Neural progenitor cell (in vitro differentiated cells): ENCODE measurements around the gene AFG1L. TPM values are rescaled to one million over a fixed set of nuclear protein-coding genes. Genes with fewer than 3 reads are reported as not detected.

Experiments used
- DNase-seq: peaks from one replicate; pipeline ENCODE4 v3.0.0-alpha.2; 2016; ENCODE audit warnings: low spot score
- H2AFZ ChIP-seq: fragments of 200-600 bp; sonication (generic); replicated peaks from 2 replicates; pipeline ENCODE4 v1.6.1; 2016; ENCODE audit warnings: antibody characterized with exemption
- H3F3A ChIP-seq: fragments of 200-600 bp; sonication (generic); 2 replicates; pipeline ENCODE4 v1.6.1; 2016; ENCODE audit warnings: antibody characterized with exemption, low read depth
- H3K27ac ChIP-seq: fragments of 200-600 bp; sonication (generic); 2 replicates; pipeline ENCODE4 v1.5.1; 2016; ENCODE audit warnings: mild to moderate bottlenecking
- H3K27me3 ChIP-seq: fragments of 200-600 bp; sonication (generic); 2 replicates; pipeline ENCODE4 v1.6.1; 2016; ENCODE audit warnings: mild to moderate bottlenecking, moderate library complexity
- H3K36me3 ChIP-seq: fragments of 200-600 bp; sonication (generic); 2 replicates; pipeline ENCODE4 v1.5.1; 2016
- H3K4me1 ChIP-seq: fragments of 200-600 bp; sonication (generic); 2 replicates; pipeline ENCODE4 v1.6.1; 2016; ENCODE audit warnings: mixed run types
- H3K4me2 ChIP-seq: fragments of 200-600 bp; sonication (generic); 2 replicates; pipeline ENCODE4 v1.6.1; 2016
- H3K4me3 ChIP-seq: fragments of 200-600 bp; sonication (generic); 2 replicates; pipeline ENCODE4 v1.5.1; 2016
- H3K79me2 ChIP-seq: fragments of 200-600 bp; sonication (generic); 2 replicates; pipeline ENCODE4 v1.6.1; 2016; ENCODE audit warnings: low read depth
- H3K9ac ChIP-seq: fragments of 200-600 bp; sonication (generic); 2 replicates; pipeline ENCODE4 v1.6.1; 2016
- H3K9me3 ChIP-seq: fragments of 200-600 bp; sonication (generic); 2 replicates; pipeline ENCODE4 v1.5.1; 2016; ENCODE audit warnings: low read depth
- H4K20me1 ChIP-seq: fragments of 200-600 bp; sonication (generic); 2 replicates; pipeline ENCODE4 v1.6.1; 2016; ENCODE audit warnings: low read depth
- H3K27ac Mint-ChIP-seq: 3 replicates; pipeline ENCODE4 v1.8.0; 2021; ENCODE audit warnings: mixed read lengths
- H3K27me3 Mint-ChIP-seq: 2 replicates; pipeline ENCODE4 v1.8.0; 2022; ENCODE audit warnings: low read depth, mild to moderate bottlenecking, inconsistent platforms, moderate library complexity, mixed read lengths; ENCODE audit not compliant: insufficient read depth
- H3K36me3 Mint-ChIP-seq: 3 replicates; pipeline ENCODE4 v1.8.0; 2021; ENCODE audit warnings: mixed read lengths
- H3K4me1 Mint-ChIP-seq: 3 replicates; pipeline ENCODE4 v1.8.0; 2021; ENCODE audit warnings: mixed read lengths
- H3K4me3 Mint-ChIP-seq: 3 replicates; pipeline ENCODE4 v1.8.0; 2021; ENCODE audit warnings: mild to moderate bottlenecking, moderate library complexity, mixed read lengths
- H3K9me3 Mint-ChIP-seq: 3 replicates; pipeline ENCODE4 v1.8.0; 2020; ENCODE audit warnings: mixed read lengths
- EZH2 ChIP-seq: fragments of 200-600 bp; sonication (generic); IDR thresholded peaks from 2 replicates; pipeline ENCODE4 v1.6.1; 2017; ENCODE audit warnings: antibody characterized with exemption, mild to moderate bottlenecking, moderate library complexity
- EZH2phosphoT487 ChIP-seq: fragments of 200-600 bp; sonication (generic); IDR thresholded peaks from 2 replicates; pipeline ENCODE4 v1.6.1; 2017; ENCODE audit warnings: antibody characterized with exemption
- total RNA-seq: library from RNA; depleted of rRNA; stranded (reverse); fragments of >200 nt; gene quantifications from 2 replicates; pipeline ENCODE4 v1.2.3, GENCODE V29; 2015; ENCODE audit warnings: low replicate concordance
- TF ChIP-seq, protein P1 (sequence below): fragments of 200-600 bp; sonication (generic); IDR thresholded peaks from 2 replicates; pipeline ENCODE4 v1.5.1; 2017; ENCODE audit warnings: antibody characterized with exemption, mild to moderate bottlenecking

Gene AFG1L
- total RNA-seq, 1 donor from 2014 or later: 8.3 TPM

- DNase-seq: no peak
- peaks cover 4% of the 10 kb centered on the region for H3K9me3 Mint-ChIP-seq
Observed at GRCh38 chr6:108465098-108465495, 170.2 kb downstream of the AFG1L start.

DNA sequence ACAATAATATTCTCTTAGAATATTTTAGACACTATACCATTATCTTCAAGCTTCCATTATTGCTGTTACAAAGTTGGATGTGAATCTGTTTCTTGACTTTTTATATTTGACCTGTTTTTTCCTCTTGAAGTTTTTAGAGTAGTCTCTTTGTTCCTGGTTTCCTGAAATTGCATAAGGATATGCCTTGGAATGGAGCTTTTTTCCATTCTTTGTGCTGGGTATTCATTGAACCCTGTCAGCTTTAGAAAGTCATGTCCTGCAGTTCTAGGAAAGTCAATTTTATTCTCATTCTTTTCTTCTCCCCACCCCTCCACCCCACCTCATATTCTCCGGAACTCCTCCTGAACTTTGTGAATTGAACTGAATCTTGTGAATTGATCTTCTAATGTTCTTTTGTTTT lies 173.5 kb downstream of the AFG1L start:
- H3K36me3 Mint-ChIP-seq: peaks cover 2% of the 10 kb centered on the region
- no peak overlapping the region for H3K27ac Mint-ChIP-seq
- Histone ChIP-seq H3F3A (no peaks in the 10 kb centered on the region), H3K9me3 (no peaks in the 10 kb centered on the region), H3K4me1 (peaks cover 19% of the 10 kb centered on the region), H4K20me1 (no peaks in the 10 kb centered on the region), H3K4me3 (no peak overlapping the region), H3K27me3 (no peaks in the 10 kb centered on the region), H3K4me2 (no peak overlapping the region), H3K27ac (no peak overlapping the region), H3K9ac (no peak overlapping the region), H3K79me2 (no peaks in the 10 kb centered on the region), H3K36me3 (no peaks in the 10 kb centered on the region), H2AFZ (no peak overlapping the region)
- peaks cover 2% of the 10 kb centered on the region for H3K9me3 Mint-ChIP-seq
- no peak for DNase-seq
- peaks cover 3% of the 10 kb centered on the region for H3K27me3 Mint-ChIP-seq
- no peak for TF ChIP-seq EZH2
- TF ChIP-seq, protein P1, sequence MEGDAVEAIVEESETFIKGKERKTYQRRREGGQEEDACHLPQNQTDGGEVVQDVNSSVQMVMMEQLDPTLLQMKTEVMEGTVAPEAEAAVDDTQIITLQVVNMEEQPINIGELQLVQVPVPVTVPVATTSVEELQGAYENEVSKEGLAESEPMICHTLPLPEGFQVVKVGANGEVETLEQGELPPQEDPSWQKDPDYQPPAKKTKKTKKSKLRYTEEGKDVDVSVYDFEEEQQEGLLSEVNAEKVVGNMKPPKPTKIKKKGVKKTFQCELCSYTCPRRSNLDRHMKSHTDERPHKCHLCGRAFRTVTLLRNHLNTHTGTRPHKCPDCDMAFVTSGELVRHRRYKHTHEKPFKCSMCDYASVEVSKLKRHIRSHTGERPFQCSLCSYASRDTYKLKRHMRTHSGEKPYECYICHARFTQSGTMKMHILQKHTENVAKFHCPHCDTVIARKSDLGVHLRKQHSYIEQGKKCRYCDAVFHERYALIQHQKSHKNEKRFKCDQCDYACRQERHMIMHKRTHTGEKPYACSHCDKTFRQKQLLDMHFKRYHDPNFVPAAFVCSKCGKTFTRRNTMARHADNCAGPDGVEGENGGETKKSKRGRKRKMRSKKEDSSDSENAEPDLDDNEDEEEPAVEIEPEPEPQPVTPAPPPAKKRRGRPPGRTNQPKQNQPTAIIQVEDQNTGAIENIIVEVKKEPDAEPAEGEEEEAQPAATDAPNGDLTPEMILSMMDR: no peak
- no peak for TF ChIP-seq EZH2phosphoT487
- H3K4me1 Mint-ChIP-seq: peaks cover 17% of the 10 kb centered on the region
- H3K4me3 Mint-ChIP-seq: no peak overlapping the region

More at GRCh38 chr6:108465098-108465495, 170.2 kb downstream of the AFG1L start:
- no peaks in the 10 kb centered on the region for H4K20me1 ChIP-seq
- no peak overlapping the region for H3K4me2 ChIP-seq
- H3K36me3 Mint-ChIP-seq: no peaks in the 10 kb centered on the region
- no peak overlapping the region for H3K9ac ChIP-seq
- no peaks in the 10 kb centered on the region for H3K79me2 ChIP-seq
- no peak overlapping the region for H3K4me3 ChIP-seq
- H3K27me3 Mint-ChIP-seq: no peaks in the 10 kb centered on the region
- no peak overlapping the region for H3K4me3 Mint-ChIP-seq
- H3K36me3 ChIP-seq: no peaks in the 10 kb centered on the region
- H3K4me1 ChIP-seq: peaks cover 20% of the 10 kb centered on the region
- no peak overlapping the region for H3K27ac ChIP-seq
- no peak overlapping the region for H2AFZ ChIP-seq
- no peaks in the 10 kb centered on the region for H3F3A ChIP-seq
- peaks cover 25% of the 10 kb centered on the region for H3K4me1 Mint-ChIP-seq
- TF ChIP-seq EZH2 (no peak), EZH2phosphoT487 (no peak)
- TF ChIP-seq, protein P1: no peak
- no peaks in the 10 kb centered on the region for H3K9me3 ChIP-seq
- no peak overlapping the region for H3K27ac Mint-ChIP-seq
- H3K27me3 ChIP-seq: no peaks in the 10 kb centered on the region

DNA sequence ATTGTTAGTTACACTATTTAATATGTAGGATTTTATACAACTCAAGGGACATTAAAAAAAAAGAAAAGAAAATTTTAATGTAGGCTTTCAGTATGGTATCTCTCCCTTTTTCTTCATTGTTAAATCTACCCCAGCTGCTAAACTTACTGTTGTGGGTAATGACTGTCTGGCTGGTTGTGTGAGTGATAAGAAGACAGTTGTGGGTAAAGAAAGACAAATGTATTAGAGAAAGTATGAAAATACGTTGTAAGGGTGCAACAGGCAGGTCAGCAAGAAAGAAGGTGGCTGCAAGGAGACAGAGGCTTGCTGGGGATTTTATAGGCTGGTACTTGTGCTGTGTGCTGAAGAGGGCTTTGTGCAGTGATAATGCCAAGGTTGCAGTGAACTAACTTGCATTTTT lies 174.5 kb downstream of the AFG1L start:
- H3K9me3 ChIP-seq: no peaks in the 10 kb centered on the region
- H3K4me2 ChIP-seq: no peak overlapping the region
- H3K4me3 Mint-ChIP-seq: no peak overlapping the region
- H3K36me3 ChIP-seq: no peaks in the 10 kb centered on the region
- H3K9me3 Mint-ChIP-seq: peaks cover 2% of the 10 kb centered on the region
- H3K27ac ChIP-seq: no peak overlapping the region
- H2AFZ ChIP-seq: no peak overlapping the region
- no peak overlapping the region for H3K4me3 ChIP-seq
- TF ChIP-seq, protein P1: no peak
- TF ChIP-seq EZH2phosphoT487 (no peak), EZH2 (no peak)
- peaks cover 2% of the 10 kb centered on the region for H3K36me3 Mint-ChIP-seq
- peaks cover 8% of the 10 kb centered on the region for H3K4me1 Mint-ChIP-seq
- H3F3A ChIP-seq: no peaks in the 10 kb centered on the region
- no peaks in the 10 kb centered on the region for H3K79me2 ChIP-seq
- peaks cover 9% of the 10 kb centered on the region for H3K4me1 ChIP-seq
- DNase-seq: no peak
- no peaks in the 10 kb centered on the region for H4K20me1 ChIP-seq
- H3K27me3 ChIP-seq: no peaks in the 10 kb centered on the region
- no peak overlapping the region for H3K27ac Mint-ChIP-seq
- peaks cover 6% of the 10 kb centered on the region for H3K27me3 Mint-ChIP-seq
- no peak overlapping the region for H3K9ac ChIP-seq
